Endothelial cell of umbilical vein (primary cell): Measurements from ENCODE around the gene GLOD4.

Source experiments
- EZH2 ChIP-seq: IDR thresholded peaks from 2 replicates; pipeline ENCODE4 v1.6.1; 2012; ENCODE audit warnings: borderline replicate concordance, low read depth, mild to moderate bottlenecking, moderate library complexity, low read length, inconsistent platforms; ENCODE audit not compliant: severe bottlenecking
- FOS ChIP-seq: IDR thresholded peaks from 2 replicates; pipeline ENCODE4 v1.6.1; 2011; ENCODE audit warnings: mild to moderate bottlenecking, low read length, moderate library complexity, borderline replicate concordance; ENCODE audit not compliant: insufficient read depth
- GATA2 ChIP-seq: IDR thresholded peaks from 2 replicates; pipeline ENCODE4 v1.7.0; 2011; ENCODE audit warnings: low read depth, mild to moderate bottlenecking, moderate library complexity, mixed read lengths, low read length; ENCODE audit not compliant: insufficient read length, insufficient read depth
- JUN ChIP-seq: IDR thresholded peaks from 2 replicates; pipeline ENCODE4 v1.6.1; 2011; ENCODE audit warnings: borderline replicate concordance, low read depth; ENCODE audit not compliant: insufficient read length, insufficient read depth
- MAX ChIP-seq: IDR thresholded peaks from 2 replicates; pipeline ENCODE4 v1.6.1; 2011; ENCODE audit not compliant: insufficient read depth, insufficient read length
- MYC ChIP-seq: IDR thresholded peaks from one replicate; pipeline ENCODE4 v1.6.1; 2011; ENCODE audit warnings: mild to moderate bottlenecking, low read depth, low read length
- POLR2A ChIP-seq: IDR thresholded peaks from 2 replicates; pipeline ENCODE4 v1.6.1; 2012; ENCODE audit warnings: low read depth, mild to moderate bottlenecking, control low read depth, low read length
- POLR2AphosphoS5 ChIP-seq: IDR thresholded peaks from 2 replicates; pipeline ENCODE4 v1.6.1; 2012; ENCODE audit warnings: low read depth, mild to moderate bottlenecking, control low read depth, low read length, moderate library complexity; ENCODE audit not compliant: insufficient read depth
- TF ChIP-seq, protein P1 (sequence below), 2 donors: IDR thresholded peaks; 1 replicate in 1 of 2; 2 replicates in 1 of 2; pipeline ENCODE4 v1.5.1; 2011; ENCODE audit warnings: low read length in 2 of 2, mild to moderate bottlenecking in 2 of 2, moderate library complexity in 2 of 2, control low read depth in 1 of 2, inconsistent platforms in 1 of 2, low read depth in 1 of 2; ENCODE audit not compliant: insufficient read depth in 1 of 2; ENCODE audit errors: extremely low read depth in 1 of 2

- TF ChIP-seq POLR2AphosphoS5: no peak
- TF ChIP-seq, protein P1, sequence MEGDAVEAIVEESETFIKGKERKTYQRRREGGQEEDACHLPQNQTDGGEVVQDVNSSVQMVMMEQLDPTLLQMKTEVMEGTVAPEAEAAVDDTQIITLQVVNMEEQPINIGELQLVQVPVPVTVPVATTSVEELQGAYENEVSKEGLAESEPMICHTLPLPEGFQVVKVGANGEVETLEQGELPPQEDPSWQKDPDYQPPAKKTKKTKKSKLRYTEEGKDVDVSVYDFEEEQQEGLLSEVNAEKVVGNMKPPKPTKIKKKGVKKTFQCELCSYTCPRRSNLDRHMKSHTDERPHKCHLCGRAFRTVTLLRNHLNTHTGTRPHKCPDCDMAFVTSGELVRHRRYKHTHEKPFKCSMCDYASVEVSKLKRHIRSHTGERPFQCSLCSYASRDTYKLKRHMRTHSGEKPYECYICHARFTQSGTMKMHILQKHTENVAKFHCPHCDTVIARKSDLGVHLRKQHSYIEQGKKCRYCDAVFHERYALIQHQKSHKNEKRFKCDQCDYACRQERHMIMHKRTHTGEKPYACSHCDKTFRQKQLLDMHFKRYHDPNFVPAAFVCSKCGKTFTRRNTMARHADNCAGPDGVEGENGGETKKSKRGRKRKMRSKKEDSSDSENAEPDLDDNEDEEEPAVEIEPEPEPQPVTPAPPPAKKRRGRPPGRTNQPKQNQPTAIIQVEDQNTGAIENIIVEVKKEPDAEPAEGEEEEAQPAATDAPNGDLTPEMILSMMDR (IDR thresholded peaks at IDR 0.05; ENCODE audit: extremely low read depth in 1 of 2, insufficient read depth in 1 of 2, low read depth in 1 of 2, low read length in 2 of 2): no peak
- TF ChIP-seq POLR2A: no peak
- TF ChIP-seq EZH2: no peak
- no peak for TF ChIP-seq MAX
- no peak for TF ChIP-seq JUN
- no peak for TF ChIP-seq FOS
- no peak for TF ChIP-seq GATA2
- no peak for TF ChIP-seq MYC
Measured at GRCh38 chr17:811051-811784, 29.1 kb upstream of the GLOD4 start.
